WTC11 (cell line): ENCODE data around the gene OR10H3. TPM values are rescaled to one million over a fixed set of nuclear protein-coding genes. Genes with fewer than 3 reads are reported as not detected.

Experiments
- ATAC-seq: fragments of 200-7000 bp; cut with Tn5 transposase; 2 replicates; pipeline ENCODE4 v1.10.0; 2021; ENCODE audit warnings: mild to moderate bottlenecking, moderate library complexity
- CTCF ChIA-PET: fragments of 300-600 bp; sonication (Branson Sonifier 250); formaldehyde crosslinking; loops from one replicate; lab custom pipeline; 2021; ENCODE audit warnings: antibody characterized with exemption; lab: Charles Lee
- POLR2A ChIA-PET: fragments of 350-600 bp; sonication (Branson Sonifier 250); formaldehyde crosslinking; loops from one replicate; lab custom pipeline; 2021; ENCODE audit warnings: antibody characterized with exemption; lab: Charles Lee
- DNase-seq: peaks from one replicate; pipeline ENCODE4 v3.0.0; 2021; ENCODE audit warnings: low spot score
- H3K27ac Mint-ChIP-seq: 2 replicates; pipeline ENCODE4 v1.8.0; 2021; ENCODE audit warnings: mixed read lengths
- H3K27me3 Mint-ChIP-seq: 2 replicates; pipeline ENCODE4 v1.8.0; 2021; ENCODE audit warnings: low read depth, mild to moderate bottlenecking, moderate library complexity, mixed read lengths
- H3K36me3 Mint-ChIP-seq: 2 replicates; pipeline ENCODE4 v1.8.0; 2021; ENCODE audit warnings: mixed read lengths
- H3K4me1 Mint-ChIP-seq: 2 replicates; pipeline ENCODE4 v1.8.0; 2022; ENCODE audit warnings: mixed read lengths
- H3K4me3 Mint-ChIP-seq: 2 replicates; pipeline ENCODE4 v1.8.0; 2021; ENCODE audit warnings: mild to moderate bottlenecking, moderate library complexity, mixed read lengths
- H3K9me3 Mint-ChIP-seq: 2 replicates; pipeline ENCODE4 v1.8.0; 2021; ENCODE audit warnings: mixed read lengths
- CREB1 ChIP-seq: sonication (generic); formaldehyde crosslinking; IDR thresholded peaks from 2 replicates; pipeline ENCODE4 v1.8.0; 2023; ENCODE audit warnings: mild to moderate bottlenecking, missing genetic modification reagents
- GTF2I ChIP-seq: fragments of 250-450 bp; sonication (Bioruptor Pico); conservative IDR thresholded peaks from 2 replicates; pipeline ENCODE4 v1.4.0; 2021; ENCODE audit warnings: mild to moderate bottlenecking
- IRF2 ChIP-seq: sonication (generic); formaldehyde crosslinking; IDR thresholded peaks from 2 replicates; pipeline ENCODE4 v1.8.0; 2022; ENCODE audit warnings: low read depth, missing genetic modification reagents, borderline replicate concordance
- JAZF1 ChIP-seq: fragments of 250-450 bp; sonication (Bioruptor Pico); IDR thresholded peaks from 2 replicates; pipeline ENCODE4 v1.9.0; 2021; ENCODE audit warnings: moderate library complexity, mild to moderate bottlenecking, inconsistent platforms
- NFYB ChIP-seq: sonication (generic); formaldehyde crosslinking; conservative IDR thresholded peaks from 2 replicates; pipeline ENCODE4 v1.8.0; 2022; ENCODE audit warnings: low read depth, missing genetic modification reagents
- NR3C1 ChIP-seq: sonication (generic); formaldehyde crosslinking; conservative IDR thresholded peaks from 2 replicates; pipeline ENCODE4 v1.8.1; 2023; ENCODE audit warnings: low read depth, mild to moderate bottlenecking, missing genetic modification reagents
- SOX15 ChIP-seq: fragments of 250-450 bp; sonication (Bioruptor Pico); IDR thresholded peaks from 2 replicates; pipeline ENCODE4 v1.9.0; 2021; ENCODE audit warnings: mild to moderate bottlenecking
- TCF7 ChIP-seq: sonication (generic); formaldehyde crosslinking; IDR thresholded peaks from 2 replicates; pipeline ENCODE4 v1.8.0; 2022; ENCODE audit warnings: mild to moderate bottlenecking, low read depth, missing genetic modification reagents, moderate library complexity
- ZBTB21 ChIP-seq: sonication (generic); formaldehyde crosslinking; IDR thresholded peaks from 2 replicates; pipeline ENCODE4 v1.8.1; 2023; ENCODE audit warnings: mild to moderate bottlenecking, missing genetic modification reagents, borderline replicate concordance
- ZNF317 ChIP-seq: sonication (generic); formaldehyde crosslinking; IDR thresholded peaks from 2 replicates; pipeline ENCODE4 v1.8.1; 2023; ENCODE audit warnings: low read depth, mild to moderate bottlenecking, moderate library complexity, missing genetic modification reagents, borderline replicate concordance
- ZNF416 ChIP-seq: fragments of 250-450 bp; sonication (Bioruptor Pico); IDR thresholded peaks from 2 replicates; pipeline ENCODE4 v1.9.0; 2021; ENCODE audit warnings: mild to moderate bottlenecking, inconsistent platforms
- ZNF671 ChIP-seq: fragments of 250-450 bp; sonication (Bioruptor Pico); IDR thresholded peaks from 2 replicates; pipeline ENCODE4 v1.8.0; 2021; ENCODE audit warnings: mild to moderate bottlenecking
- total RNA-seq: library from RNA; stranded (reverse); gene quantifications from 3 replicates; pipeline ENCODE4 v1.2.3, GENCODE V29; 2021
- TF ChIP-seq, protein P1 (sequence below): sonication (generic); formaldehyde crosslinking; IDR thresholded peaks from 2 replicates; pipeline ENCODE4 v1.8.0; 2022; ENCODE audit warnings: missing genetic modification reagents
- TF ChIP-seq, protein P2 (sequence below): sonication (generic); formaldehyde crosslinking; IDR thresholded peaks from 2 replicates; pipeline ENCODE4 v1.8.1; 2023; ENCODE audit warnings: mild to moderate bottlenecking, missing genetic modification reagents
- TF ChIP-seq, protein P3 (sequence below): sonication (generic); formaldehyde crosslinking; IDR thresholded peaks from 2 replicates; pipeline ENCODE4 v1.8.1; 2023; ENCODE audit warnings: mild to moderate bottlenecking, missing genetic modification reagents
- TF ChIP-seq, protein P4 (sequence below): fragments of 250-450 bp; sonication (Bioruptor Pico); IDR thresholded peaks from 2 replicates; pipeline ENCODE4 v1.9.0; 2021; ENCODE audit warnings: mild to moderate bottlenecking
- TF ChIP-seq, protein P5 (sequence below): sonication (generic); formaldehyde crosslinking; IDR thresholded peaks from 2 replicates; pipeline ENCODE4 v1.8.0; 2022; ENCODE audit warnings: mild to moderate bottlenecking, missing genetic modification reagents
- TF ChIP-seq, protein P6 (sequence below): sonication (generic); formaldehyde crosslinking; conservative IDR thresholded peaks from 2 replicates; pipeline ENCODE4 v1.8.1; 2022; ENCODE audit warnings: mild to moderate bottlenecking, missing genetic modification reagents
- TF ChIP-seq, protein P7 (sequence below): fragments of 250-450 bp; sonication (Bioruptor Pico); IDR thresholded peaks from 2 replicates; pipeline ENCODE4 v1.9.0; 2021; ENCODE audit warnings: moderate library complexity, mild to moderate bottlenecking, inconsistent platforms, borderline replicate concordance
- TF ChIP-seq, protein P8 (sequence below): sonication (generic); formaldehyde crosslinking; IDR thresholded peaks from 2 replicates; pipeline ENCODE4 v1.8.0; 2023; ENCODE audit warnings: mild to moderate bottlenecking, missing genetic modification reagents

OR10H3 gene
- total RNA-seq, 1 experiment from 2014 or later = not detected

DNA sequence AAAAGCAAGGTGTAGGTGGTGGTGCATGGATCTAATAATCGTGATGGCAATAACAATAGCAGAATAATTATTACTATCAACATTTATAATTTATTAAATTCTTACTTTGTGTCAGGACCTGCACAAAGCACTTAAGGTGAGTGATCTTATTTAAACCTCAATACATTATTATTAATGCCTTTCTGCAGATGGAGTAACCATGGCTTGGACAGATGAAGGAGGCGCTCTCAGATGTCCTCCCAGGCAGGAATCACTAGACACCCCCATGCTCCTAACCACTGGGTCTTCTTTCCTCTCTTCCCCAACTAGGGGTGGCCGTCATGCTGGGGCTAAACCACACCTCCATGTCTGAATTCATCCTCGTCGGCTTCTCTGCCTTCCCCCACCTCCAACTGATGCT is 10.1 kb upstream of the OR10H3 start, which contains the start of gene OR10H2 (continued):
- TF ChIP-seq, protein P1, sequence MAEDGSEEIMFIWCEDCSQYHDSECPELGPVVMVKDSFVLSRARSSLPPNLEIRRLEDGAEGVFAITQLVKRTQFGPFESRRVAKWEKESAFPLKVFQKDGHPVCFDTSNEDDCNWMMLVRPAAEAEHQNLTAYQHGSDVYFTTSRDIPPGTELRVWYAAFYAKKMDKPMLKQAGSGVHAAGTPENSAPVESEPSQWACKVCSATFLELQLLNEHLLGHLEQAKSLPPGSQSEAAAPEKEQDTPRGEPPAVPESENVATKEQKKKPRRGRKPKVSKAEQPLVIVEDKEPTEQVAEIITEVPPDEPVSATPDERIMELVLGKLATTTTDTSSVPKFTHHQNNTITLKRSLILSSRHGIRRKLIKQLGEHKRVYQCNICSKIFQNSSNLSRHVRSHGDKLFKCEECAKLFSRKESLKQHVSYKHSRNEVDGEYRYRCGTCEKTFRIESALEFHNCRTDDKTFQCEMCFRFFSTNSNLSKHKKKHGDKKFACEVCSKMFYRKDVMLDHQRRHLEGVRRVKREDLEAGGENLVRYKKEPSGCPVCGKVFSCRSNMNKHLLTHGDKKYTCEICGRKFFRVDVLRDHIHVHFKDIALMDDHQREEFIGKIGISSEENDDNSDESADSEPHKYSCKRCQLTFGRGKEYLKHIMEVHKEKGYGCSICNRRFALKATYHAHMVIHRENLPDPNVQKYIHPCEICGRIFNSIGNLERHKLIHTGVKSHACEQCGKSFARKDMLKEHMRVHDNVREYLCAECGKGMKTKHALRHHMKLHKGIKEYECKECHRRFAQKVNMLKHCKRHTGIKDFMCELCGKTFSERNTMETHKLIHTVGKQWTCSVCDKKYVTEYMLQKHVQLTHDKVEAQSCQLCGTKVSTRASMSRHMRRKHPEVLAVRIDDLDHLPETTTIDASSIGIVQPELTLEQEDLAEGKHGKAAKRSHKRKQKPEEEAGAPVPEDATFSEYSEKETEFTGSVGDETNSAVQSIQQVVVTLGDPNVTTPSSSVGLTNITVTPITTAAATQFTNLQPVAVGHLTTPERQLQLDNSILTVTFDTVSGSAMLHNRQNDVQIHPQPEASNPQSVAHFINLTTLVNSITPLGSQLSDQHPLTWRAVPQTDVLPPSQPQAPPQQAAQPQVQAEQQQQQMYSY = no peak

DNA sequence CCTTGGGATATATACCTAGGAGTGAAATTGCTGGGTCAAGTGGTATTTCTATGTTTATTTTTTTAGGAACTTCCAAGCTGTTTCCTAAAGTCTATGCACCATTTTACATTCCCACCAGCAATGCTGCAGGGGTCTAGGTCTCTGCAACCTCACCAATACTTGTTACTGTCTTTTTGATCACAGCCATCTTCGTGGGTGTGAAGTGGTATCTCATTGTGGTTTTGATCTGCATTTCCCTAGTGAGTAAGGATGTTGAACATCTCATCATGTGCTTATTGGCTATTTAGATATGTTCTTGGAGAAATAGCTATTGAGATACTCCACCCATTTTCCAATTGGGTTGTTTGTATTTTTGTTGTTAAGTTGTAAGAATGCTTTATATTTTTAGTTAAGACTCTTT is 7.2 kb upstream of the OR10H3 start:
- peaks cover 76% of the 10 kb centered on the region for H3K36me3 Mint-ChIP-seq
- DNase-seq = no peak
- H3K27me3 Mint-ChIP-seq = peaks cover 8% of the 10 kb centered on the region
- no peak overlapping the region for H3K4me3 Mint-ChIP-seq
- H3K4me1 Mint-ChIP-seq = no peaks in the 10 kb centered on the region
- no peak overlapping the region for H3K27ac Mint-ChIP-seq
- peaks cover 91% of the 10 kb centered on the region for H3K9me3 Mint-ChIP-seq
- no peak for ATAC-seq
- TF ChIP-seq, protein P2, sequence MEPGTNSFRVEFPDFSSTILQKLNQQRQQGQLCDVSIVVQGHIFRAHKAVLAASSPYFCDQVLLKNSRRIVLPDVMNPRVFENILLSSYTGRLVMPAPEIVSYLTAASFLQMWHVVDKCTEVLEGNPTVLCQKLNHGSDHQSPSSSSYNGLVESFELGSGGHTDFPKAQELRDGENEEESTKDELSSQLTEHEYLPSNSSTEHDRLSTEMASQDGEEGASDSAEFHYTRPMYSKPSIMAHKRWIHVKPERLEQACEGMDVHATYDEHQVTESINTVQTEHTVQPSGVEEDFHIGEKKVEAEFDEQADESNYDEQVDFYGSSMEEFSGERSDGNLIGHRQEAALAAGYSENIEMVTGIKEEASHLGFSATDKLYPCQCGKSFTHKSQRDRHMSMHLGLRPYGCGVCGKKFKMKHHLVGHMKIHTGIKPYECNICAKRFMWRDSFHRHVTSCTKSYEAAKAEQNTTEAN (CRISPR knock-in tag) = no peak
- TF ChIP-seq ZNF416 (no peak), GTF2I (CRISPR knock-in tag) (no peak), ZBTB21 (CRISPR knock-in tag) (no peak), ZNF317 (CRISPR knock-in tag) (no peak), SOX15 (CRISPR knock-in tag) (no peak), IRF2 (no peak), JAZF1 (CRISPR knock-in tag) (no peak), ZNF671 (no peak)
- TF ChIP-seq, protein P3, sequence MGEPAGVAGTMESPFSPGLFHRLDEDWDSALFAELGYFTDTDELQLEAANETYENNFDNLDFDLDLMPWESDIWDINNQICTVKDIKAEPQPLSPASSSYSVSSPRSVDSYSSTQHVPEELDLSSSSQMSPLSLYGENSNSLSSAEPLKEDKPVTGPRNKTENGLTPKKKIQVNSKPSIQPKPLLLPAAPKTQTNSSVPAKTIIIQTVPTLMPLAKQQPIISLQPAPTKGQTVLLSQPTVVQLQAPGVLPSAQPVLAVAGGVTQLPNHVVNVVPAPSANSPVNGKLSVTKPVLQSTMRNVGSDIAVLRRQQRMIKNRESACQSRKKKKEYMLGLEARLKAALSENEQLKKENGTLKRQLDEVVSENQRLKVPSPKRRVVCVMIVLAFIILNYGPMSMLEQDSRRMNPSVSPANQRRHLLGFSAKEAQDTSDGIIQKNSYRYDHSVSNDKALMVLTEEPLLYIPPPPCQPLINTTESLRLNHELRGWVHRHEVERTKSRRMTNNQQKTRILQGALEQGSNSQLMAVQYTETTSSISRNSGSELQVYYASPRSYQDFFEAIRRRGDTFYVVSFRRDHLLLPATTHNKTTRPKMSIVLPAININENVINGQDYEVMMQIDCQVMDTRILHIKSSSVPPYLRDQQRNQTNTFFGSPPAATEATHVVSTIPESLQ (CRISPR knock-in tag) = no peak
- TF ChIP-seq, protein P4, sequence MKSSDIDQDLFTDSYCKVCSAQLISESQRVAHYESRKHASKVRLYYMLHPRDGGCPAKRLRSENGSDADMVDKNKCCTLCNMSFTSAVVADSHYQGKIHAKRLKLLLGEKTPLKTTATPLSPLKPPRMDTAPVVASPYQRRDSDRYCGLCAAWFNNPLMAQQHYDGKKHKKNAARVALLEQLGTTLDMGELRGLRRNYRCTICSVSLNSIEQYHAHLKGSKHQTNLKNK (CRISPR knock-in tag) = no peak
- TF ChIP-seq, protein P5, sequence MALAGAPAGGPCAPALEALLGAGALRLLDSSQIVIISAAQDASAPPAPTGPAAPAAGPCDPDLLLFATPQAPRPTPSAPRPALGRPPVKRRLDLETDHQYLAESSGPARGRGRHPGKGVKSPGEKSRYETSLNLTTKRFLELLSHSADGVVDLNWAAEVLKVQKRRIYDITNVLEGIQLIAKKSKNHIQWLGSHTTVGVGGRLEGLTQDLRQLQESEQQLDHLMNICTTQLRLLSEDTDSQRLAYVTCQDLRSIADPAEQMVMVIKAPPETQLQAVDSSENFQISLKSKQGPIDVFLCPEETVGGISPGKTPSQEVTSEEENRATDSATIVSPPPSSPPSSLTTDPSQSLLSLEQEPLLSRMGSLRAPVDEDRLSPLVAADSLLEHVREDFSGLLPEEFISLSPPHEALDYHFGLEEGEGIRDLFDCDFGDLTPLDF (CRISPR knock-in tag) = no peak
- TF ChIP-seq, protein P6, sequence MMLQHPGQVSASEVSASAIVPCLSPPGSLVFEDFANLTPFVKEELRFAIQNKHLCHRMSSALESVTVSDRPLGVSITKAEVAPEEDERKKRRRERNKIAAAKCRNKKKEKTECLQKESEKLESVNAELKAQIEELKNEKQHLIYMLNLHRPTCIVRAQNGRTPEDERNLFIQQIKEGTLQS = no peak
- TF ChIP-seq, all 79 proteins: peak for 0
- ChIA-PET POLR2A (no interaction called here), CTCF (no interaction called here)

DNA sequence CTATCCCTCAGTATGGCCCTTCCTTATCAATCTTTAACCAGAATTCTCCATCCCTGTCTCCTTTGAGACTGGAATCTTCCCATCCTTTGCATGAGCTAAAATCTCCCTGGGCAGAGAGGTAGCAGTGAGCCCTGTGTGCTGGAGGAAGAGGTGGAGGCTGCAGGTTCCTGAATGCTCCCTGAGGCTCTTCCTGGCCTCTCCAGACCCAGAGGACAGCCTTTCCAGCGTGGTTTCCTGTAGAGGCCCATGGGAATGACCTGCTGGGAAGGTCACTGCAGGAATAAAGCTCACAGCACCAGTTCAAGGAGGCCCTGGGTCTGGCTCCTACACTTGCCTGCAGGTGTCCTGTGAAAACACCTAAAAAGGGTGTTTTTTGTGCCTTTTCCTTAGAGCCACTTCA is 5.4 kb upstream of the OR10H3 start:
- TF ChIP-seq GTF2I (CRISPR knock-in tag) = no peak
- TF ChIP-seq, protein P7, sequence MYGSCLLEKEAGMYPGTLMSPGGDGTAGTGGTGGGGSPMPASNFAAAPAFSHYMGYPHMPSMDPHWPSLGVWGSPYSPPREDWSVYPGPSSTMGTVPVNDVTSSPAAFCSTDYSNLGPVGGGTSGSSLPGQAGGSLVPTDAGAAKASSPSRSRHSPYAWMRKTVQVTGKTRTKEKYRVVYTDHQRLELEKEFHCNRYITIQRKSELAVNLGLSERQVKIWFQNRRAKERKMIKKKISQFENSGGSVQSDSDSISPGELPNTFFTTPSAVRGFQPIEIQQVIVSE (CRISPR knock-in tag) = no peak
- no peak for TF ChIP-seq TCF7 (CRISPR knock-in tag)
- no peak for TF ChIP-seq NFYB (CRISPR knock-in tag)
- TF ChIP-seq, protein P8, sequence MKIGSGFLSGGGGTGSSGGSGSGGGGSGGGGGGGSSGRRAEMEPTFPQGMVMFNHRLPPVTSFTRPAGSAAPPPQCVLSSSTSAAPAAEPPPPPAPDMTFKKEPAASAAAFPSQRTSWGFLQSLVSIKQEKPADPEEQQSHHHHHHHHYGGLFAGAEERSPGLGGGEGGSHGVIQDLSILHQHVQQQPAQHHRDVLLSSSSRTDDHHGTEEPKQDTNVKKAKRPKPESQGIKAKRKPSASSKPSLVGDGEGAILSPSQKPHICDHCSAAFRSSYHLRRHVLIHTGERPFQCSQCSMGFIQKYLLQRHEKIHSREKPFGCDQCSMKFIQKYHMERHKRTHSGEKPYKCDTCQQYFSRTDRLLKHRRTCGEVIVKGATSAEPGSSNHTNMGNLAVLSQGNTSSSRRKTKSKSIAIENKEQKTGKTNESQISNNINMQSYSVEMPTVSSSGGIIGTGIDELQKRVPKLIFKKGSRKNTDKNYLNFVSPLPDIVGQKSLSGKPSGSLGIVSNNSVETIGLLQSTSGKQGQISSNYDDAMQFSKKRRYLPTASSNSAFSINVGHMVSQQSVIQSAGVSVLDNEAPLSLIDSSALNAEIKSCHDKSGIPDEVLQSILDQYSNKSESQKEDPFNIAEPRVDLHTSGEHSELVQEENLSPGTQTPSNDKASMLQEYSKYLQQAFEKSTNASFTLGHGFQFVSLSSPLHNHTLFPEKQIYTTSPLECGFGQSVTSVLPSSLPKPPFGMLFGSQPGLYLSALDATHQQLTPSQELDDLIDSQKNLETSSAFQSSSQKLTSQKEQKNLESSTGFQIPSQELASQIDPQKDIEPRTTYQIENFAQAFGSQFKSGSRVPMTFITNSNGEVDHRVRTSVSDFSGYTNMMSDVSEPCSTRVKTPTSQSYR (CRISPR knock-in tag) = no peak
- TF ChIP-seq ZNF671 = no peak
- no peak for TF ChIP-seq IRF2
- TF ChIP-seq CREB1 (CRISPR knock-in tag) = no peak
- TF ChIP-seq NR3C1 (CRISPR knock-in tag) = no peak
- Mint-ChIP-seq H3K27me3 (peaks cover under 1% of the 10 kb centered on the region), H3K4me3 (no peak overlapping the region), H3K4me1 (no peaks in the 10 kb centered on the region), H3K27ac (no peak overlapping the region), H3K9me3 (peaks cover 81% of the 10 kb centered on the region), H3K36me3 (peaks cover 66% of the 10 kb centered on the region)
- no peak for ATAC-seq
- CTCF ChIA-PET = no interaction called here
- no peak for DNase-seq
- POLR2A ChIA-PET = no interaction called here
